NK-92 treated with Interleukin-12 subunit alpha and Interleukin-12 subunit beta, amount 100 ng/mL, for 24 hours (cell line): ENCODE results near the gene ASAP2.

Experiments used
- DNase-seq: peaks from one replicate; lab custom pipeline; 2025; lab: John Stamatoyannopoulos, UW

The ASAP2 gene

DNA sequence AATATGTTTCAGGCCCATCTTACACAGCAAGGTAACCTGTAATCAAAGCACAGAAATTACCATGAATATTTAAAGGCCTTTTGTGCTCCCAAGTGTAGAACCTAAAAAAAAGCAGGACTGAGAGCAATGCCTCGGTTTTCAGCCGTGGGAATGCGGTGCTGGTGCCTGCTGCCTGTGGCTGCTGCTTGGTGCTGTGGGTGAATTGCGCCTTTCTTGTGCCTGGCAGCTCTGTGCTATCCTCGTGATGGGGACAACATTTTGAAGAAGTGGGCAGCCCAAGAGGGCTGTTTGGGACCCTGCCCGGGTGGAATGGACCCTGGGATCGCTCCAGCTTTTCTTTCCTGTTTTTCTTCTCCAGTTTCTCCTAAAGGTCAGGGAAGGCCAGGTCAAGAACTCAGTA is 91.2 kb downstream of the ASAP2 start:
- no peak for DNase-seq

DNA sequence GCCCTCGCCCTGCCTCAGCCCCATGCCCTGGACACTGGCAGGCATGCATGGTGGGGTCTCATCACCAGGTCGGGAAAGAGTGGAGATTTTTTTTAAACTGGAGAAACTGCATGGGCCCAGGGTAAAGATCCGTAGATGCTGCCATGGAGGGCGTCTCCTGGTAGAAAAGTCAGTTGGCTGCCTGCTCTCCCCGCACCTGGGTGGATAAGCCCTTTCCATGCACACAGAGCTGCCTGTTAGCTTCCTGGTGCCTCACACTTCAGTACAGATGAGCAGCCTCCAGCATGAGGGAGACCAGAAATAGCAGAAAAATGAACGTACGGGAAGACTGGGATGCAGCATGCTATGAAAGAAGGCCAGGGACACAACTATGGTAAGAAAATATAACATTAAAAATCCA is 92.0 kb downstream of the ASAP2 start:
- no peak for DNase-seq

DNA sequence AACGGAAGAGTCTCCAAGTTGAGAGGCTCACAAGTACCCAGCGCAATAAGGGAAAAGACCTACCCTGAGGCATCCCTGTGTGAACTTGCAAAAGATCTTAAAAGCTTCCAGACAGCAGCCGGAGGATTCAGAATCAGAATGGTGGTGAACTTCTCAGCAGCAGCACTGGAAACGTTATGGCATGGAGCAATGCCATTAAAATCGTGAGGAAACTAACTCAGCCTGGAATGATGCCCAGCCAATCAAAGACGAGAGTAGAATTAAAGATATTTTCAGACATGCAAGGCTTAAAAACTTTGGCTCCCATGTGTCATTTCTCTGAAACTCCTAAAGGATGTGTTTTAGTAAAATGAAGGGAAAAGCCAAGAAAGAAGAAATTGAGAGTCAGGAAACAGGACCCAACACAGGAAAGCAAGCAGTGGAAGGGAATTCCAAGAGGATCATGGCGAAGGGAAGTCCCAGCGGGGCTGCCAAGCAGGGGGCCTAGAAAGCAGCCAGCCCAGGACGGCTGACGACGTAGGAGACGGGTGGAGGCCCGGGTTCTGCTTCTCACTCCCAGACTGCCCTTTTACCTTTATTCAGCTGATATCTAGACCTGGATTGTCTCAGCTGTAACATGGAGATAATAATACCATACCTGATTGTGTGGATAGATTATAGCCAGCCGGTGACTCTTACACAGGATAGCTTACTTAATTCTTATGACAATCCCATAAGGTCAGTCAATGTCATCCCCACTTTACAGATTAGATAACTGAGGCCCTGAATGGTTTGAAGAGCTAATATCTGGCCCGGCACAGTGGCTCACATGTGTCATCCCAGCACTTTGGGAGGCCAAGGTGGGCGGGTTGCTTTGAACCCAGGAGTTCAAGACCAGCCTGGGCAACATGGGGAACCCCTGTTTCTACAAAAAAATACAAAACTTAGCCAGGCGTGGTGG is 92.8 kb downstream of the ASAP2 start:
- no peak for DNase-seq

GRCh38 chr2:9300214-9300613 is 93.6 kb downstream of the ASAP2 start:
- DNase-seq = no peak

DNA sequence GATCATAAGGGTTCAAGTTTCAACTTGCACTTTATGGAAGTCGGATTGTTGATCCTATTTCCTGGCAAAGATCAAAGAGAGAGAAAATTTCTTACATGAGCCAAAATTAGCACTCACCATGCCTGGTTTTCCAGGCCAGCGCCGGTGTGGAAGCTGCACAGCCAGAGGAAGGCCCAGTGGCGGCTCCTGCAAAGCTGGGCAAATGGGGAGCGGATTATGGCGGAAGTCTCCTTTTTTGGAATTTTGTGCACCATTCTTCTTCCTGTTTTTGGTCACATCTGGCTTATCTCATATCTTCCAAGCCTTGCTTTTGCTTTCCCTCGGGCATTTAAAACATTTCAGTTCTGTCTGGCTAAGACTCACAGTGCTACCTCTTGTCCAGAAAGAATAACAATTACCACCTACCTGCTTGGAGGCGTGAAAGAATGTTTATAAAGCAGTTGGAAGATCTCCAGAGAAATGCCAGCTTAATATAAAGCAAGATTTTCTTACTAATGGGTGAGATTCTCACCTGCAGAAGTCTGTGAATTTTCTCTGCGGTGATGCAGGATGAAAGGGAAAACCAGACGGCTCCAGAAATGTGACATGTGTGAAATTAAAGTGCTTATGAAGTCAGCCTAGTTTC is 94.3 kb downstream of the ASAP2 start:
- DNase-seq = no peak

DNA sequence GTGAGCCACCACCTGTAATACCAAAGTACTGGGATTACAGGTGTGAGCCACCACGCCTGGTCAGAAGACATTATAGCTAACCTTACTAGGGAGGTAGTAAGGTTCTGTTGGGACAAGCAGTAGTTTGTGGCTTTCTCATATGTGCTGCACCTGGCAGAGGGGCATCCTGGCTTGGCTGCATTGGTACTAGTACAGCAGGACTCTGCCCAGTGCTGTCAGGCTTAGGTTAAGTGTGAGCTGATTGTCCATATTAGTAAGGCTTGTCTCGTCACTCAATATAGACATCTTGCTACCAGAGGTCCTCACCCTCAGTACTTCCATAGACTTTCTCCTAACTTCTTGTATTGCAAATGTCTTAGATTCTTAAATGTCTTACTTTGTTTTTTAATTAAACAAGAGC is 96.1 kb downstream of the ASAP2 start:
- DNase-seq = no peak

DNA sequence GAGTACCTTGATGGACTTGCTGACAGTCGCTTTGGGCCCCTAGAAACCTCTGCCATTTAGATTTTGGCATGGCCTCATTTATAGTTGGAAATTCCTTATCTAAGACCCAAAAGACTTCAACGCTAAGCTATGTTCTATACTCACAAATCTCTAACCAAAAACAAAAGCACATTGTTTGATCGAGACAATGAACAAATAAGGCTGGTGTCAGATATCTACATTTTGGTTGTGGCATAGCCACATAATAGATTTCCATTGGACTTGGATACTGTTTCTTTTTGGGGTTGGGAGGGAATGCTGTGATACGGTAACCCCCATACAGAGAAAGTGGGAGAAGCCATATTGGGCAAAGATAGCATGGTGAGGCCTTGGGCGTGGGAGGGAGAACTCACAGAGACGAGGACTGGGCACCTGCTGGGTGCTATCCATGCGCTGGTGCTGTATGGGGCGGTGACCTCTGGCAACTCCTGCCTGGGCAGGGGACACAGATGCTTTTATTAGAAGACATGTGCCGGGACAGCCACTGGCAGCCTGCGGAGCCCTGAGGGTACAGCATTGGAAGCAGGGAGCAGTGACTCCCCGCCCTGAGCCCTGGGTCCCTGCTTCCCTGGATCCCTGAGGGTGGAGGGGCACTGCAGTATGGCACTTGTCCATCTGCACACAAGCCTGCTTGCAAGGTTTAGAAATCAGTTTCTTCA is 97.1 kb downstream of the ASAP2 start:
- no peak for DNase-seq

DNA sequence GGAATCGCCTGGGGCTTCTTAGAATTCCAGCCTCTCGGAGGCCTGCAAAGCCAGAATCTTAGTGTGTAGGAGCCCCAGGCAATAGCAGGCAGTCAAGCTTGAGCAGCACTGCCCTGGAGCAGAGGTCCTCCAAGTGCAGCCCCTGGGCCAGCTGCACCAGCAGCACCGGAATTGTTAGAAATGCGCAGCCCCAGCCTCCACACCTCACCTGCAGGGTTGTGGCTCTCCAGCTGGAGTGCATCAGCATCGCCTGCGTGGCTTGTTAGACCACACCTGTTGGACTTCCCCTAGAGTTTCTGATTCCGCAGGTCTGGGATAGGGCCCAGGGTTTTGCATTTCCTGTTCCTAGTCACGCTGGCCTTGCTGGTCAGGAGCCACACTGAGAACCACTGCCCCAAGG is 100.3 kb downstream of the ASAP2 start:
- DNase-seq = no peak

GRCh38 chr2:9307535-9307934 is 100.9 kb downstream of the ASAP2 start:
- no peak for DNase-seq

DNA sequence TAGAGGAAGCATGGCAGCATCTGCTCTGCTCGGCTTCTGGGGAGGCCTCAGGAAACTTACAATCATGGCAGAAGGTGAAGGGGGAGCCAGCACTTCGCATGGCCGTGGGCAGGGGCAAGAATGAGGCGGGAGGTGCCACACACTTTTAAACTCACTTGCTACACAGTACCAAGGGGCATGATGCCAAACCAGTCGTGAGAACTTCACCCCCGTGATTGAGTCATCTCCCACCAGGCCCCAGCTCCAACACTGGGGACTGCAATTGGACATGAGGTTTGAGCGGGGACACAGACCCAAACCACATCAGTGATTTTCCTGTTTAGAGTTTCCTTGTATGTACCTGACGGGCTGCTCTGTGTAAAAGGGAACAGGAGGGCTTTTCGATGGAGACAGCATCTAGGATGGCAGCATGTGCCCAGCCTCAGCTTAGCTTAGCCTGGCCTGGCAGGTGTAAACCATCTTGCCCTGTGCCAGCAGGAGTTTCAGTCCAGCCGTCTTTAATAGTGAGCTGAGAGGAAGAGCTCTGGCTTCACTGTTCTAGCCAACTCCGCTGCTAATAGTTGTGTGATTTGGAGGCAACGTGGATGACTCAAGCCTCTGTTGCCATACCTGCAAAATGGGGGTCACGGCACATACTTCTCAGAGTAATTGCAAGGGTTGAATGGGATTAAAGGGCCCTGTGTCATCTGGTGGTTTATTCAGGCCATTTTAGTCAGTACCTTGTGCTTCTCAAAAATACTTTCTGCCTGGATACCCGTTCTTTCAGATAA is 101.8 kb downstream of the ASAP2 start:
- no peak for DNase-seq

- DNase-seq = no peak
Observed at GRCh38 chr2:9309147-9309546, 102.5 kb downstream of the ASAP2 start.

DNA sequence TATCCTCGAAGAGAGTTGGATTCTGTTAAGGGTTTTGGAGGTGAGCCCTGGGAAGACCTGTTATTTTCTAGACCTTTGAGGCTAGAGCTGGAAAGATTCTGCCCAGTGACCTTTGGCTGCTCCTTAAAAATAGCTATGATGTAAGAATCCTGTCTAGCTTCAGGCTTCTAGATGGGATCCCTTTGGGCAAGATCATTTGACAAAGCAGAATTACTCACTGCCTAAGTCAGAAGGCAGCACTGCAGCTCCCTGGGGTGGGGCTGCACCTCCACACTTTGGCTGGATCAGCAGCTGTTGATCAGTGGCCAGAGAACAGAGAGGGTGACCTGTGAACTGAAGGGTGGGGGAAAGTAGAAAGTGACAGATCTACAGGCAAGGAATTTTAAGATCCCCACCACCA is 103.8 kb downstream of the ASAP2 start:
- DNase-seq = no peak

DNA sequence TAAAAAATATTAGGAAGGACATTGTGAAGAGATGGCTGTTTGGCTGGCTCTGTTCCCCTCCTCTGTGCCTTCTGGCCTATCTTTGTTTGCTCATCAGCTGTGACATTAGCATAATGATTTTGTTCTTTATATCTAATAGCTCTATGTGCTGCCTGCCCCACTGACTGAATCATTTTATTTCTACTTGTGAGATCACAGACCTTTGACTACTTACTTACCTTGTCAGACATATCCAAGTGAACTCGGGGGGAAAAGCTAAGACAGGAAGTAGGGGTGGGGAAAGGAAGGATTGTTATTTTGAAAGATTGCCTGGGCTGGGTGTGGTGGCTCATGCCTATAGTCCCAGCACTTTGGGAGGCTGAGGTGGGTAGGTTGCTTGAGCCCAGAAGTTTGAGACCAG is 104.2 kb downstream of the ASAP2 start:
- no peak for DNase-seq

DNA sequence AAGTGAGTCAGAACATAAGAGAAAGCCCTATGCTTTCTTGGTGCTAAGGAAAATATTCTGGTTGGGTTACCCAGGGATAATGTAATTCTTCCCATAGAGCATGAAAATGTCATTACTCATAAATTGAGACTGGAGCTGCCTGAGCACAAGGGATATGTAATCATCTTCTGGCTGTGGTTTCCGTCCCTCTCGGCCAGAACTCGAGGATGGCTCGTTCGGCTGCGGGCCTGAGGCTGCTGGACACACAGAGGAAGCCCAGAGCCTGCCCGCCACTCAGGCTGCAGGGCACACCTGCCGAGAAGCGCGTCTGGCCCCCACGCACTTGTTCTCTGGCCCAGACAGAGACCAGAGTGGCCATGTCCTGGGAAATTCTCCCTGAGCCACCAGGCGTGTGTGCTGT is 104.9 kb downstream of the ASAP2 start:
- no peak for DNase-seq

GRCh38 chr2:9312591-9312990 is 106.0 kb downstream of the ASAP2 start:
- DNase-seq = no peak

- no peak for DNase-seq
Observed at GRCh38 chr2:9313443-9313842, 106.8 kb downstream of the ASAP2 start.

DNA sequence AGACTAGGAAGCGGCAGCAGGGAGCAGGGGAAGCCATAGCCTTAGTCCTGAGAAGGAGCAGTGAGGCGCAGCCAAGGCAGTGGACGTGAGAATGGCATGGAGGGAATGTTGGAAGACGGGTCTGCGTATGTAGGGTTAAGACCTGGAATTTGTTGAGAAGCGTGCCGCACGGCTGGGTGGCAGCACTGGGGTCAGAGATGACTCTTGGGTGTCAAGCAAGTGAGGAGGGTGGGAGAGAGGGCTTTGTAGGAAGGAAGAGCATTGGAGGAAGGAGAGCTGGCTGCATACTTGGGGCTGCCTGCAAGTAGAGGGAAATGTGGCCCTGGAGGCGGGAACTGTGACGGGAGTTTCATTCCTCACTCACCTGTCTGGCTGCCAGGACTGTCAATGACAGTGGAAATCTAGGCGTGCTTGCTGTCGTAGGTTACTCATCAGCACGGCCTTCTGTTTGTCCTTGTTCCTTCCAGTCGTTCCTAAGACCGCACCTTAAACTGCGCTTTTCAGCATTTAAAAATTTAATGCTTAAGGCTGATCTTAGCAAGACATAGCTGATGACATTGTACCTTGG is 108.8 kb downstream of the ASAP2 start:
- DNase-seq = no peak

DNA sequence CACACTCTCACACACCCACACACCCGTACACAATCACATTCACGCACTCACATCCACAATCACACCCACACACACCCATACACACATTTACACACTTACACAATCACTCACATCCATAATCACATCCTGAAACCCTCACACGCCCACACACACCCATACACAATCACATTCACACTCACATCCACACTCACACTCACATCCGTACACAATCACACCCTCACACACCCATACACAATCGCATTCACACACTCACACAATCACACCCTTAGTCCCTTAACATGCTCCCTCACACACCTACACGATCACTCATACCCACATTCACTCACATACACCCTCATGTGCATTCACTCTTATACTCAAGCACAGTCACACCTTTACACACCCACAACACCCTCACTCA is 110.9 kb downstream of the ASAP2 start:
- DNase-seq = no peak

DNA sequence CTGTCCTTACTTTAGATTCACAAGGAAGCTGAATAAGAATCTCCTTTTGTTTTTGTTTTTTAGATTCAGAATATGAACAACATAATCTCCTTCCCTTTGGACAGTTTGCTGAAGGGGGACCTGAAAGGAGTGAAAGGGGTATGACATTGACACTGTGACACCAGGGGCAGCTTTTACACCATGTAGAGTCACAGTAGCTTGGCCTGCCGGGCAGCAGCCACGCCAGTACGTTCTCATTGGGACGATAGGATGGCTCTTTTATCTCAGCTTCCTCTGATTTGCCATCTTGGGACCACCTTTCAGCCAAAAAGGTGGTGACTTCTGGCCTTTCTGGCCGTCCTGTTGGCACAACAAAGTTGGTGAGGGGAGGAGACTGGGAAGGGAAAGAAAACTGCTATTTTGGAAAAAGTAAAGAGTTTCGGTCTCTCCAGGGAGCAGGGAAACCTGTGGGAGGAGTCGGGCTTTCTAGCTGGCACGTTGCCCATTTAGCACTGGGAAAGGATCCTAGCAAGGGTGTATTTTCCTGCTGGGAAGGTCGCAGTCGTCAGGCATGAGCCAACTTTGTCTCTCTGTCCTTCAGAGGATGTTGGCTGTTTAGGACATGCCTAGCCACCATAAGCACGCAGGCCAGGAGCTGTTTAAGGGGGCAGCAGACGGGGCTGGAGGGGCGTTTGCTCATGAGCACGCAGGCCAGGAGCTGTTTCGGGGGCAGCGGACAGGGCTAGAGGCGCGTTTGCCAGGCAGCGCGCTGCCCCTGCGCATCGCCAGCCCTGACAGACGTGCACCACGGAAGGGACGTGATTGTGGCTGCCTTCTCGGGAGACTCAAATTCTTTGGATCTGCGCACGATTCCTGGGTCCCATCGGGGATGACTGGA is 112.1 kb downstream of the ASAP2 start:
- no peak for DNase-seq

- no peak for DNase-seq
Observed at GRCh38 chr2:9319338-9319715, 112.7 kb downstream of the ASAP2 start.

GRCh38 chr2:9322576-9322975 is 116.0 kb downstream of the ASAP2 start:
- no peak for DNase-seq
